Measurements from ENCODE around the gene FAF1. TPM values are rescaled to one million over a fixed set of nuclear protein-coding genes. Genes with fewer than 3 reads are reported as not detected.

The FAF1 gene
- total RNA-seq, 4 donors from 2014 or later = 47.1 to 87.0 (median 79.4) TPM

DNA sequence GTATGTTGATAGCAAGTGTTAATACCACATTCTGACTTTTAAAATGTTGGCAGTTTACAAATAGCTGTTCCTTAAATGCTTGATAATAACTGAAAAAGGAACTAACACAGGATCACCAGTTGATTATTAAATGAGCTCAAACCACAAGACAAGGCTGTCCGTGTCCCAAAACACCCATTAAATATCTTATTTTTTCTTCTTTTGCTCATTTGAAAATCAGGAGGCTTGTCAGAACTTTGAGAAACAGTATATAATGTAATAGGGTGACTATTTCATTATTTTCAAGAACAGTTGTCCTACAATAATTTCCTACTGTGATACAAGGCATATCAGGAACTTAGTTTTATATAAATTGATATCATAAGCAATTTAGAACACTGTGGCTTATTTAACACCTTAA is 12.7 kb upstream of the FAF1 start:
- 72 to 77% methylated on average over 1 of the region's 1 CpG for WGBS, 2 donors
- no peak for TF ChIP-seq POLR2A (IDR thresholded peaks at IDR 0.05)
- TF ChIP-seq, protein P1, sequence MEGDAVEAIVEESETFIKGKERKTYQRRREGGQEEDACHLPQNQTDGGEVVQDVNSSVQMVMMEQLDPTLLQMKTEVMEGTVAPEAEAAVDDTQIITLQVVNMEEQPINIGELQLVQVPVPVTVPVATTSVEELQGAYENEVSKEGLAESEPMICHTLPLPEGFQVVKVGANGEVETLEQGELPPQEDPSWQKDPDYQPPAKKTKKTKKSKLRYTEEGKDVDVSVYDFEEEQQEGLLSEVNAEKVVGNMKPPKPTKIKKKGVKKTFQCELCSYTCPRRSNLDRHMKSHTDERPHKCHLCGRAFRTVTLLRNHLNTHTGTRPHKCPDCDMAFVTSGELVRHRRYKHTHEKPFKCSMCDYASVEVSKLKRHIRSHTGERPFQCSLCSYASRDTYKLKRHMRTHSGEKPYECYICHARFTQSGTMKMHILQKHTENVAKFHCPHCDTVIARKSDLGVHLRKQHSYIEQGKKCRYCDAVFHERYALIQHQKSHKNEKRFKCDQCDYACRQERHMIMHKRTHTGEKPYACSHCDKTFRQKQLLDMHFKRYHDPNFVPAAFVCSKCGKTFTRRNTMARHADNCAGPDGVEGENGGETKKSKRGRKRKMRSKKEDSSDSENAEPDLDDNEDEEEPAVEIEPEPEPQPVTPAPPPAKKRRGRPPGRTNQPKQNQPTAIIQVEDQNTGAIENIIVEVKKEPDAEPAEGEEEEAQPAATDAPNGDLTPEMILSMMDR (IDR thresholded peaks at IDR 0.05) = no peak
- peaks cover 0 to under 1% of the 10 kb centered on the region in 2 donors for H3K4me1 ChIP-seq

GRCh38 chr1:50971748-50972305 is 11.8 kb upstream of the FAF1 start:
- H3K36me3 ChIP-seq = no peaks in the 10 kb centered on the region
- 82 to 84% methylated on average over 6 of the region's 6 CpGs for WGBS, 2 donors
- no peak overlapping the region for H3K27ac ChIP-seq
- DNase-seq = no peak
- H3K4me1 ChIP-seq = peaks cover 8 to 9% of the 10 kb centered on the region in 2 donors
- TF ChIP-seq, protein P1 (IDR thresholded peaks at IDR 0.05) = no peak
- no peak for TF ChIP-seq POLR2A (IDR thresholded peaks at IDR 0.05)
- H3K4me3 ChIP-seq (replicated peaks in 1 of 3) = no peak overlapping the region
- intact Hi-C loops (cut with DNase I) = no loop called here
- no peaks in the 10 kb centered on the region for H3K9me3 ChIP-seq
- no peaks in the 10 kb centered on the region for H3K27me3 ChIP-seq

More for the DNA sequence above, 12.7 kb upstream of the FAF1 start:
- Histone ChIP-seq H3K9me3 (no peaks in the 10 kb centered on the region), H3K27me3 (no peaks in the 10 kb centered on the region), H3K27ac (no peak overlapping the region), H3K4me3 (replicated peaks in 1 of 3) (no peak overlapping the region), H3K36me3 (no peaks in the 10 kb centered on the region)
- DNase-seq = no peak
- intact Hi-C loops (cut with DNase I) = no loop called here

DNA sequence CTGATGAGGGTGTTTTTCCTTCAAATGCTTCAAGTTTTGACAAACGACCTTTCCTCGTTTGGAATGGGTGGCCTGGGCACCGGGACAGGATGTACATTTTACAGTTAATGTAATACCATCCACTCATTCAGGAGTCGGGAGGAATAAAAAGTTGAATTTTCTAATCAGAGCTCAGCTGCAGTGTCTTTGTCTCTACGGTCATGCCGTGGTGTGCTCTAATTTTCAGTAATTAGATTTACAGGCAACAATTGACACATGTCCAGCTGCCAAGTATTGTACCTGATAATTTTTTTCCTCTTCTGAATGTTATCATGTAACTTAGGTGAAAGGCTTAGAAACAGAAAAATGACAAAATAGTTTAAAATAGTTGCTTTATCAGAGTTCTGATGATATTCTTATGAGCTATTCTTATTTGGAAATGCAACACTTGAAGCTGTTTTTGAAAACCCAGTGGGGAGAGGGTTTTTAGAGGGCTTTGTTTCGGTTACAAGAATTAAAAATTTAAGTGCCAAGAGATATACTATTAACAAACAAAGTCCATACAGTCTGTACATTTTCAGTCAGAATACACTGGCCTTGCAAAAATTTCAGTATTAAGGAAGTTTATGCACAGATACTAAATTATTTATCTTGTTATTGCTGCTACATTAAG is 11.0 kb upstream of the FAF1 start:
- H3K4me3 ChIP-seq (replicated peaks in 1 of 3) = peak overlapping the region in 2 of 3 donors; percentile 84 to 85
- intact Hi-C loops (cut with DNase I) = no loop called here
- no peaks in the 10 kb centered on the region for H3K9me3 ChIP-seq
- no peak for DNase-seq
- H3K27me3 ChIP-seq = no peaks in the 10 kb centered on the region
- no peak for TF ChIP-seq POLR2A (IDR thresholded peaks at IDR 0.05)
- TF ChIP-seq, protein P1 (IDR thresholded peaks at IDR 0.05) = no peak
- peaks cover 8 to 9% of the 10 kb centered on the region in 2 donors for H3K4me1 ChIP-seq
- no peaks in the 10 kb centered on the region for H3K36me3 ChIP-seq
- 55 to 57% methylated on average over 7 of the region's 7 CpGs for WGBS, 2 donors
- H3K27ac ChIP-seq = peak overlapping the region in 2 of 3 donors; percentile 96 to 98

- Histone ChIP-seq H3K4me3 (replicated peaks in 1 of 3) (peak overlapping the region in 2 of 3 donors; percentile 84 to 85), H3K27ac (peak overlapping the region; percentile 95 to 98 (median 96)), H3K9me3 (no peaks in the 10 kb centered on the region), H3K4me1 (peaks cover 8 to 9% of the 10 kb centered on the region in 2 donors), H3K36me3 (no peaks in the 10 kb centered on the region), H3K27me3 (no peaks in the 10 kb centered on the region)
- intact Hi-C loops (cut with DNase I) = no loop called here
- WGBS, 2 donors = 26 to 36% methylated on average over 6 of the region's 6 CpGs
- DNase-seq = no peak
- TF ChIP-seq POLR2A (IDR thresholded peaks at IDR 0.05) = no peak
- TF ChIP-seq, protein P1 (IDR thresholded peaks at IDR 0.05) = no peak
These were observed 10.4 kb upstream of the FAF1 start for GRCh38 chr1:50970509-50970887.
